Stimulated activated CD4-positive, alpha-beta T cell treated with anti-CD3 and anti-CD28 coated beads, Interleukin-2, amount 100 ng/mL, for 48 hours (primary cell): ENCODE data around the gene MLLT6.

Experiments used
- DNase-seq, 2 donors: peaks; one replicate each; pipeline ENCODE4 v3.0.0-alpha.2; 2020

The MLLT6 gene

DNA sequence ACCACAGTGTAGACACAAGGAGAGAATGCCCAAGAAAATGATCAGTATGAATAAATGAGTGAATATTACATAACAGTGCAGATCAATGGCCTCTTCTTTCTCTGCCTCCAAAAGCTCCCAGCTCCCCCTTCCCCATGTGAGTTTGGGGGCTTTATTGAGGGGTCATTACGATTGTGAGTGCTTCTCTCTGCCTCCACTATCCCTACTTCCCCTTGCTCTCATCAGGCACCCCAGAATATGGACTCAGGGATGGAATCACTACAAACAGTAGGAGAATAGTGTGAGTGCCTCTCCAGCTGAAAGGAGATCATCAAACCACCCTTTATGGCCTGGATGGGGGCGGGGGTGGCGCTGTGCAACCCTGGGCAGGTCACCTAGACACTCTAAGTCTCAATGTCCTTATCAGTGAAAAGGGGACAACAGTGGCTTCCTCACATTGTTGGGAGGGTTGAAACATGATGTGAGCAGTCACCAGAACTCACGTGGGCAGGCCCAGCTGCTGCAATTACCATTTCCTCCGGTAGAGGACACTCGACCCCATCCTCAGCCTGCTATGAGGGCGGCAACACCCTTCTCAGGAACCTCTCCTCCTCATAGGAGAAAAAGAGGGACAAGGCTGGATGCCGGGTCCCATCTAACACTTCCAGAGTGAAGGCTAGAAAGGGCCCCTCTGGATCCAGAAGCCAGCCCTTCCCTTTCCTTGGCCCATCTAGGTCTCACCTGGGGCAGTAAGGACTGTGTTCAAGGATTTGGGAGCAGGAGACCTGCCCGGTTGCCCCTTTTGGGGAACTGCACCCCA is 28.2 kb upstream of the MLLT6 start:
- peak; percentile 85 to 88 for DNase-seq

DNA sequence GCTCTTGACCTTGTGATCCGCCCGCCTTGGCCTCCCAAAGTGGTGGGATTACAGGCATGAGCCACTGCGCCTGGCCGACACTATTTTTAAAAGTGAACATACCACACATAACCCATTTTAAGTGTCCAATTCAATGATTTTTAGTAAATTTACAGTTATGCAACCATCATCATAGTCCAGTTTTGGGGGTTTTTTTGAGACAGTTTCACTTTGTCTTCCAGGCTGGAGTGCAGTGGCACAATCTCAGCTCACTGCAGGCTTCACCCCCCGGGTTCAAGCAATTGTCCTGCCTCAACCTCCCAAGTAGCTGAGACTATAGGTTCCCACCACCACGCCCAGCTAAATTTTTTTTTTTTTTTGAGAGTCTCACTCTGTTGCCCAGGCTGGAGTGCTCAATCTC is 27.3 kb upstream of the MLLT6 start:
- DNase-seq = no peak

- DNase-seq = no peak
These were observed 24.0 kb upstream of the MLLT6 start for GRCh38 chr17:38681096-38681495.

- DNase-seq = no peak
These were observed 19.6 kb upstream of the MLLT6 start for GRCh38 chr17:38685491-38685890.

DNA sequence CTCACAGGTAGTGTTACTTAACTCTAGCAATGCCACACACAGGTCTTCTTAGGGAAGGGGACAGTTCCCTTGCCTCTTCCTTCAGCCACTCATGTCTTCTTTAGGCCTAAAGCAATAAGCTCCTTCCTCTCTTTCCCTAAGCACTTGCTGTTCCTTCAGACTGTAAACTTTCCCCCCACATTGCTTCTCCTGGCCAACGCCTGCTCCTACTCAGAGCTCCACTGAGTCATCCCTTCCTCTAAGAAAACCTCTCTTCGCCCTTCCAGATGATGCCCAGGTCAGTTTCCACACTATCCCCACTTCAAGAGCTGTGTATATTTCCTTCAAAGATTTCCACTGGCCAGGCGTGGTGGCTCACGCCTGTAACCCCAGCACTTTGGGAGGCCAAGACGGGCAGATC is 17.8 kb upstream of the MLLT6 start:
- no peak for DNase-seq

- no peak for DNase-seq
These were observed 14.7 kb upstream of the MLLT6 start for GRCh38 chr17:38690386-38690785.

- DNase-seq = no peak
These were observed 13.9 kb upstream of the MLLT6 start for GRCh38 chr17:38691154-38691553.

GRCh38 chr17:38693700-38694329 is 11.3 kb upstream of the MLLT6 start:
- DNase-seq = no peak

GRCh38 chr17:38697061-38697820 is 7.8 kb upstream of the MLLT6 start:
- no peak for DNase-seq

DNA sequence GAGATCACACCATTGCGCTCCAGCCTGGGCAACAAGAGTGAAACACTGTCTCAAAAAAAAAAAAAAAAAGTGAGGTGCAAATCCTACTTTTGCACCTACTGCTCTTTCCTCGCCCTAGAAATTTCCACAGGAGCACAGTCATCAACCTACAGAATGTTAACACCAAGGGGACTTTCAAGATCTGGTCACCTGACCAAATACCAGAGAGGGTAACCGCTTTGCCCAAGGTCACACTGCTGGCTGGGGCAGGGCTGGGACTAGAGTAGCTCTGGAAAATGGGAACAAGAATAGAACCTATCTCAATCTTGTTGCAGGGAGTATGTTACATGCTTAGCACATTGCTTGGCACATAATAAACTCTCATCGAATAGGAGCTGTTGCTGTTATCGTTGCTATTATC is 6.3 kb upstream of the MLLT6 start:
- no peak for DNase-seq

GRCh38 chr17:38701504-38702165 is 3.4 kb upstream of the MLLT6 start:
- peak; percentile 79 to 80 for DNase-seq

DNA sequence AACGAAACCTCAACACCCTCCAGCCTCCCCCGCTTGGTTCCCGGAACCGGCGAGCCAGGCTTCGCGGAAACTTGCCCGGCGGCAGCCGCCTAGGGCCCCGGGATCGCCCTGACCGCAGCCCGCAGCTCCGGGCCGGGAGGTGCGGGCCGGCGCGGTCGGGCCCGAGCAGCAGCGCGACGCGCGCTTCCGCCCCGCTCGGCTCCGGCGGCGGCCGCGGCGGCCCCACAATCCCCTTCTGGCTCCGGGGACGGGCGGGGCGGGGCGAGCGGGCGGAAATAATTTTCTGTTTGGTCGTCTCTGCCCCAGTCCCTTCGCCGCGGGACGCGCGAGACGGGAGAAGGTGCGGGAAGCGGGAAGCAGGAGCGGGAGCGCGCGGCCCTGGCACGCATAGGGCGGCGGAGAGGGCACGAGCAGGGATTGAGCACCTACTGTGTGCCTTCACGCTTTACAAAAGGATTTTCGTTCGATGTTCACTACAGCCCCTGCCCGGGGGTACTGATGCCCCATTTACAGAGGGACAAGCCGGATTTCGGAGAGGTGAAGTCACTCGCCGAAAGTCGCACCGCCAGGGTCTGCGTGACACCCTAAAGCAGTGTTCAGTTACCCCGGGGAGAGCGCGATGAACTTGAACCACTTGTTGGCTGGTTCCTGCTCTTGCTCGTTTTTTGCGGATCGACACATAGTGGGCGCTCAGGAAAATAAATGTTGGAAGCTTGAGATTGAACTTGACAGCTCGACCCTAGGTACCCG is 2.7 kb upstream of the MLLT6 start:
- peak; percentile 71 to 75 for DNase-seq

DNA sequence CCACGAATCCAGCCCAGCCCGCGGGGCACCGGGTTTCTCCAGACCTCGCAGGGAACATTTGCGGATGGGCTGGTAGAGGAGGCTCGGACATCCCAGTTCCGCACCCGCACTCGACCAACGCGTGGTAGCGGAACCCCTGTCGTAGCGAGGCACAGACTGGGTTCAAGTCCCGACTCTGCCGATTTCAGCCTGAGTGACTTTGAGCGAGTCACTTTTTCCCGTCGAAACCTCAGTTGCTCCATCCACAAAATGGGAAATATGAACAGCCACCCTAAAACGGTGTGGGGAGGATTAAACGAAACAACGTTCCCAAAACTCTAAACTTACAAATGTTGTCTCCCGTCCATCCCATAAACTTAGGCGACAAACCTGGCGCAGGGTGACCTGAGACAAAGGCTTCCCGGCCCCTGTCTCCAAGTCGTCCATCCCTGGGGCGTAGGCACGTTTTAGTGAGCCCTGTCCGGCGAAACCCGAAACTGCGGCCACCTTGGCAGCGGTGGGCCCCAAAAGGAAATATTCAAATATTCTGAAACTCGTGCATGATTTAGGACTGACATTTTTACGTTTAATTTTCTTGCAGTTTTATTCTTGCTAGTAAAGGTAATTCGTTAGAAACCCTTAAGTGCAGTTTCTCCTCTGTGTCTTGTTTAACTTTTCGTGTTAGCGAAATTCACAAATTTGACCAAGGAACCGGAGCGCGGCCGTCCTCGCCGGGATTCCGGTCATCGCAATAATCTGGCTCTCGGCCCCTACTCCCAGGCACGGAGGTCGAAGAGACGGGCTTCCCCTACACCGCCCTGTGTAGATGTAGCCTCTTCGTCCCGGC is 1.9 kb upstream of the MLLT6 start:
- peak; percentile 26 to 34 for DNase-seq

GRCh38 chr17:38703742-38704605 is 1.1 kb upstream of the MLLT6 start:
- DNase-seq = peak; percentile 78 to 81

DNA sequence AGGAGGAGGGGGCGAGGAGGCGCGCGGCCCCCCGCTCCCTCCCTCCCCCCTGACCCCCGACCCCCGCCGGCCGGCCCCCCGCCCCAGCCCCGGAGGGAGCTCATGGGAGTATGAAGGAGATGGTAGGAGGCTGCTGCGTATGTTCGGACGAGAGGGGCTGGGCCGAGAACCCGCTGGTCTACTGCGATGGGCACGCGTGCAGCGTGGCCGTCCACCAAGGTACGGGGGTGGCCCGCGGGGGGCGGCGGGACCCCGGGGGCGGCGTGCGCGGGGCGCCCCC is 390 bp downstream of the MLLT6 start:
- no peak for DNase-seq

GRCh38 chr17:38705803-38706504 is 881 bp downstream of the MLLT6 start:
- peak in 1 of 2 donors; percentile 23 for DNase-seq

- no peak for DNase-seq
These were observed 1.6 kb downstream of the MLLT6 start for GRCh38 chr17:38706505-38707216.

DNA sequence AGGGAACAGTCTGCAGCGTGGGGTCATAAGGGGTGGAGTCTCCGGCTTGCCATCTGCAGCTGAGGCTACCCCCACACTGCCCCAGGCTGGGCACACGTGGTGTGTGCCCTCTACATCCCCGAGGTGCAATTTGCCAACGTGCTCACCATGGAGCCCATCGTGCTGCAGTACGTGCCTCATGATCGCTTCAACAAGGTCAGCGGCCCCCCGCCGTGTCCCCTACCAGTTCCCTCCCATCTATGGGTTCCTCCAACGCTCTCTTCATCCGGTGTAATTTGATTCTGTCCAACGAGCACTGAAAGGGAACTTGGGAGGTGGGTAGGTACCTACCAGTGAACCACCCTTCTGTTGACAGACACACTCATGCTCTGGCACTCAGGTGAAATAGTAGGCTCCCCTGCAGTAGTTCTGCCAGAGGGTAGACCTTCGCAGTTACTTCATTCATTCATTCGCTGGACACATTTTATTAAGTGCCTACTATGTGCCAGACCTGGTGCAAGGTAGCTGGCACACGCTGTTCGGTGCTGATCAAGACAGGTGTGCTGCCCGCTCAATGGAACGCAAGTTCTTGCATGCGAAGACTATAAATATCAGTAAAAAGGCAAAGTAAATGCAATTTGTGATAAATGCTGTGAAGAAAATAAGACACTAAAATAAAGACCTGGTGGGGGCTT is 2.7 kb downstream of the MLLT6 start:
- DNase-seq = no peak
